ENCODE results near the gene XYLT1. TPM values are rescaled to one million over a fixed set of nuclear protein-coding genes. Genes with fewer than 3 reads are reported as not detected.
A peak's percentile ranks its signal among the peaks of the same experiment; 100 is the strongest.

Gene XYLT1
- total and polyA plus RNA-seq, 8 donors: 6.0 to 8.4 (median 7.3) TPM

- DNase-seq (no peak), ATAC-seq (no peak)
- intact Hi-C loops (cut with DNase I): no loop called here
- Histone ChIP-seq H3K9me3 (no peaks in the 10 kb centered on the region), H3K27ac (no peak overlapping the region), H3K4me1 (peaks cover 4 to 23% of the 10 kb centered on the region in 2 donors), H3K4me3 (no peak overlapping the region), H3K36me3 (no peaks in the 10 kb centered on the region), H3K27me3 (no peaks in the 10 kb centered on the region)
- no peak for TF ChIP-seq CTCF (IDR thresholded peaks at IDR 0.05)
These were observed 165.1 kb downstream of the XYLT1 start for GRCh38 chr16:17305694-17306093.

- Histone ChIP-seq H3K9me3 (no peaks in the 10 kb centered on the region), H3K27me3 (no peaks in the 10 kb centered on the region), H3K4me1 (peaks cover 4 to 23% of the 10 kb centered on the region in 2 donors), H3K4me3 (no peak overlapping the region), H3K27ac (peak overlapping the region in 1 of 2 donors; percentile 41), H3K36me3 (no peaks in the 10 kb centered on the region)
- TF ChIP-seq CTCF (IDR thresholded peaks at IDR 0.05): no peak
- ATAC-seq (peak; percentile 86), DNase-seq (peak in 2 of 4 donors; percentile 59 to 87)
- intact Hi-C loops (cut with DNase I): no loop called here
These were observed 166.2 kb downstream of the XYLT1 start for GRCh38 chr16:17304491-17305119.

- intact Hi-C loops (cut with DNase I): no loop called here
These were observed 166.7 kb downstream of the XYLT1 start for GRCh38 chr16:17304106-17304490.

GRCh38 chr16:17303101-17303500, 167.7 kb downstream of the XYLT1 start:
- peaks cover 4 to 23% of the 10 kb centered on the region in 2 donors for H3K4me1 ChIP-seq
- H3K9me3 ChIP-seq: no peaks in the 10 kb centered on the region
- no peak for TF ChIP-seq CTCF (IDR thresholded peaks at IDR 0.05)
- H3K36me3 ChIP-seq: no peaks in the 10 kb centered on the region
- no peak overlapping the region for H3K27ac ChIP-seq
- no peaks in the 10 kb centered on the region for H3K27me3 ChIP-seq
- H3K4me3 ChIP-seq: no peak overlapping the region
- ATAC-seq (no peak), DNase-seq (no peak)
- intact Hi-C loops (cut with DNase I): no loop called here

More at GRCh38 chr16:17304106-17304490, 166.7 kb downstream of the XYLT1 start:
- TF ChIP-seq CTCF (IDR thresholded peaks at IDR 0.05): no peak
- Histone ChIP-seq H3K9me3 (no peaks in the 10 kb centered on the region), H3K27ac (no peak overlapping the region), H3K4me1 (peaks cover 4 to 23% of the 10 kb centered on the region in 2 donors), H3K27me3 (no peaks in the 10 kb centered on the region), H3K36me3 (no peaks in the 10 kb centered on the region), H3K4me3 (no peak overlapping the region)
- DNase-seq (no peak), ATAC-seq (no peak)

- intact Hi-C loops (cut with DNase I): no loop called here
These were observed 168.1 kb downstream of the XYLT1 start for GRCh38 chr16:17302620-17303019.

More at GRCh38 chr16:17302620-17303019, 168.1 kb downstream of the XYLT1 start:
- DNase-seq: no peak
- Histone ChIP-seq H3K4me3 (no peak overlapping the region), H3K9me3 (no peaks in the 10 kb centered on the region), H3K27ac (no peak overlapping the region), H3K4me1 (peaks cover 4 to 23% of the 10 kb centered on the region in 2 donors), H3K27me3 (no peaks in the 10 kb centered on the region), H3K36me3 (no peaks in the 10 kb centered on the region)
- no peak for TF ChIP-seq CTCF (IDR thresholded peaks at IDR 0.05)
- no peak for ATAC-seq
